GM11168 (cell line): ENCODE data around the gene ABCF2.

Experiments
- in situ Hi-C: fragments of 300-500 bp; cut with MboI; formaldehyde crosslinking; loops from one replicate; pipeline ENCODE4 v1.12.0; 2022; ENCODE audit warnings: low sequenced_read_pairs; ENCODE audit not compliant: unreplicated experiment

ABCF2 gene

DNA sequence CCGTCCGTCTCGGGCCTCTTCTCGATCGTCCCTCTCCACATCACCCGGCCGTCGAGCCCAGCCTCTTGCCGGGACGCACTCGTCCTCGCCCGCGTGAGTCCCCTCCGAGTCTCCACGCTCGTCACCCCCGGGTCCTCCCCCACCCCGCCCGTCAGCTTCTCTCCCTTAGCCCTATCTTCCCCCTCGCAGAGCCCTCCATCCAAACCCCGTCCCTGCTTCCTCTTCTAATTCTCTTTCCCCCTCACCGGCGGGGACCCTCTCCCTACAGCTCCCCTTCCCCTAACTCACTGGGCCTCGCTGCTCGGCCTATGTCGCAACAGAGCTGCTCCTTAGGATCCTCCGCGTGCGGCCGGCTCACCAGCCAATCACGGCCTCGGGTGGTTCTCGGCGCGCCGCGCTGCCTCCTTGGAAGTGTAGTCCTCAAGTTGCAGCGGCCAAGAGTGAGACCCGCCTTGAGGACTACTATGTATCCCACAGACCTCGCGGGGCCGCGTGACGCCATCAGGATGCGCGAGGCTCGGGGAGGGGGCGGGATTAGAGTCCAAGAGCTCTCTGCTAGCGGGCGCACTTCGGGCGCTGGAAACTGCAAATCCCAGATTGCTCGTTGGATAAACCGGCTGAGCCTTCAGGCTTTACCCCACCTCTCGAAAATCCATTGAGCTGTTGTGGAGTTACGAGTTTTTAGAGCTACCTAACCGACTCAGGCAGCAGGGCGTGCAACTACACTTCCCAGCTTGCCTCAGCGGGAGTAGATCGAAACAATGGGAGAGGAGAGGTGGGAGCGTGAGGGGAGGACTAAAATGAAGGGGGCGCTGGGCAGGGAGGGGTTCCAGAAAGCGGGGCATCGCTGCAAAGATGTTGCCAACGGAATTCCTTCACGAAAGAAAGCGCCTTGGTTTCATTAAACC lies at the start of gene ABCF2:
ABCF2 (minus strand) TSS at position 331 of the 908 bp plus-strand sequence. CDS start 747 bp downstream, outside the sequence.
- in situ Hi-C loops, result no loop called here

DNA sequence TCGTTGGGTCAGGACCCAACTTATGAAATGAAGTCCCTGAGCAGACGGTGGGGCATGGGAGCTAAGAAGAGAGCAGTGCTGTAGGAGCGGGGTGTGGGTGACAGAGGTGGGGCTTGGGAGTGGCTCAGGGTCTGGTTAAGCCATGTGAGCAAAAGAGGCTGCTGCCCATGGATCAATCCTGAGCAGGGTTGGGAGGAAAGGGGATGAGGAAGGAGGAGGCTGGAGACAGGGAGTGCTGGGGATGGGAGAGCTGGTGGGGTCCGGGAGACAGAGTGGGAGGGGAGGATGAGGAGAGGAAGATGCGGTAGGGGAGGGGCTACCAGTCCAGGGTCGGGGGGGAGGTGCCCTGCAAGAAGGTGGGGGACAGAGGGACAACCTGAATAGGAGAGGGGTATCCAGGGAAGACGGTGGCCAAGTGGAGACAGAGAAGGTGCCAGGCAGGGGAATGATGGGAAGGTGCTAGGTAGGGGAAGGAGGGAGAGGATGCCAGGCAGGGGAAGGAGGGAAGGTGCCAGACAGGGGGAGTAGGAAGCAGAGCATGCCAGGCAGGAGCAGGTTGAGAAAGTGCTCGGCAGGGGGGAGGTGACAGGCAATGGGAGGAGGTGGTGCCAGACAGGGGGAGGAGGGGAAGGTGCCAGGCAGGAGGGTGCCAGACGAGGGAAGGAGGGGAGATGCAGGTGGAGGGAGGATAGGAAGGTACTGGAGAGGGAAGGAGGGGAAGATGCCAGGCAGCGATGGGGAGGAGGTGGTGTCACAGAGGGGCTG lies 49.0 kb upstream of the ABCF2 start:
- in situ Hi-C loops, result no loop called here

DNA sequence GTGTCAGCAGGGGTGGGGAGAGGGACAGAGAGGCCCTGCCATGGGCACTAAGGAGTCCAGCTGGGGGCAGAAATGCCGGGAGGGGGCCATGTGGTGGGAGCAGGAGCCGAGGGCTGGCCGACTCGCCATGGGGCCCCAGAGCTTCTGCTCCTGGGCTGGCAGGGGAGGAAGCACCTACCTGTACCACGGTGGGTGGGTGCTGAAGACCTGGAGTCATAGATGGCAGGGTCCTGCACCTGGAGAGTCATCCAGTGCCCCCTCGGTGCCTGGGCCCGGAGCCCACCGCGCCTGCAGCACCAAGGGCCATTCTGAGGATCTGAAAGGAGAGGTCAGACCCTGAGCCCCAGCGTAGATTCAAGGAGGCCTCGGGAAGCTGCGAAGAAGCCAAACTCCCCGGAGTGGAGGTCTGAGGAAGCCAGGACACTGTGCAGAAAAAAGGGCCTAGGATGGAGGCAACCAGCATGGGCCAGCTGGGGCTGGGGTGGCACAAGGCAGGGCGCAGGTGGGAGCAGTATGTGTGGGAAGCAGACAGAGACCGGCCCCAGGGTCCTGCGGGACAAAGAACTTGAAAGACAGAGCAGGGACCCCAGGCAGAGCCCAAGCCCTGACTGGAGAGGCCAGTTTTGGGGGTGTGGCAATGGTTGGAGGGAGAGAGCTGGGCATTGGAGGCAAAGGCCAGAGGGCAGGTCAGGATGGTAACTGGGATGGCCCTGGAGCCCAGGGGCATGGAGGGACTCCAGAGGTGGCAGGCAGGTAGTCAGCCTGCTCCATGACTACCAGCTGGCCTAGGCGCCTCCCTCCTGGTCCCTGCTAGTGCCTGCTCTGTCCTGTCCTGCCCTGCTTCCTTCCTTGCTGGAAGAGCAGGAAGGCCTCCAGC lies 48.2 kb upstream of the ABCF2 start:
- in situ Hi-C loops, result no loop called here

DNA sequence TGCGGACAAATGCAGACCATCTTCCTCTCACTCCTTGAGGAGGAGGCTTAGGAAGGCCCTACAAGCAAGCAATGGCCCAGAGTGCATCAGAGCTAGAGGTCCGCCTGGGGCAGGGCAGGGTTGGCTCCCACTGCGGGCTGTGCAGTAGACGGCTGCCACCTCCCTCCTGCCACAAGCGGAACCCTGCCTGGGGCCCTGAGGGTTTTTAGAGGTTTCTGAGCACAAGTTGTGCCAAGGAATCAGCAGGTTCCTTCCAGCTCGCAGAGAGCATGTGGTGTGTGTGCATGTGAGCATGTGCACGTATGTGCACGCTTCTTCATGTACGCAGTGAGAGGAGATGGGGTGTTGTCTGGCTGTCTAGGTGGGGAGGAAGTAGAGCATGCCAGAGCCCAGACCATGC lies 47.4 kb upstream of the ABCF2 start:
- in situ Hi-C loops, result no loop called here

DNA sequence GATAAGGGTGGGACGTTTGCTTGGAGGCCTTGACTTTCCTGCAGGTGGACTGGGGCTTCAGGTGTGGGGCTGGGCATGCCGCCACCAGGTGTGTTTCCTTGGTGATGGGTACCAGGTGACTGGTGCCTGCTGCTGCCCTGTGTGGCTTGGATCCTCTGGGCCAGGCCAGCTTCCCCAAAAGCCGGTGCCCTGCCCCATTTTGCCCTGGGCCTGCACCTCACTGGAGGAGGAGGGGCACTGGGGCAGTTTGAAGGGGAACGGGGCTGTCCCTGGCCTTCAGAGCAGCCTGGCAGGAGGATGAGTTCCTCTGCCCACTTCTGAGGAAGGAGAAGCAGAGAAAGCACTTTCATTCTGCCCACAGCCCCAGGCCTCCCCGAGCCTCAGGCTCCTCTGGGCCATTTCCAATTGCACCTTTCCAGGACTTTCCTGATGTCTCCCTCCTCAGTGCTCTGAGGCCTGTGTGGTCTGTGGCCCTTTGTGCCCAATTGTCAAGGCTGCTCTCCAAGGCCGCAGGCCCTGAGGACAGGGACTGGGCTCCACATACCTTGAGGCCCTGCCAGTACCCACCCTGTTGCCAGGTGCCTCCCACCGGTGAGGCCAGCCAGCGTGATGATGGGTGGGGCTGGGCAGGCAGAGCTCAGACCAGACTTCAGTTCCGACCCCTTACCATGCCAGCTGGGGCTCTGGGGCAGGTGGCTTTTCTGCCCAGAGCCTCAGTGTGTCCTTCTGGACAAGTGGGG lies 46.8 kb upstream of the ABCF2 start:
- in situ Hi-C loops, result no loop called here

DNA sequence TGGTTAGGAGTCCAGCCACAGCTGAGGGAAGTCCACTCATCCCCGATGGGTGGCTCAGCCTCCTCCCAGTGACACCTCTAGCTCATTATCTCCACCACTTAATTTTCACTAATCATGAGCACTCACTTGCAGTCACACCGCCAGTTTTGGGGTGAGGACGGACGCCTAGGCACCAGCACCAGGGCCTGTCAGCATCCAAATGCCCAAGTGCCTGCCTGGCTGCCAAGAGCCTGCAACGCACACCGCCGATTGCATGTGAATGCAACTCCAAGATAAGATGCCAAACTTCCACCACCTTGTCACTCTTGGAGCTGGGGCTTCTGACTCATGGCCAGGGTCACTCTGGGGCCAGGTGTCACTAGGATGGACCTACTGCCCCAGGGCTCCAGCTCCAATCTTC lies 45.9 kb upstream of the ABCF2 start:
- in situ Hi-C loops, result no loop called here

DNA sequence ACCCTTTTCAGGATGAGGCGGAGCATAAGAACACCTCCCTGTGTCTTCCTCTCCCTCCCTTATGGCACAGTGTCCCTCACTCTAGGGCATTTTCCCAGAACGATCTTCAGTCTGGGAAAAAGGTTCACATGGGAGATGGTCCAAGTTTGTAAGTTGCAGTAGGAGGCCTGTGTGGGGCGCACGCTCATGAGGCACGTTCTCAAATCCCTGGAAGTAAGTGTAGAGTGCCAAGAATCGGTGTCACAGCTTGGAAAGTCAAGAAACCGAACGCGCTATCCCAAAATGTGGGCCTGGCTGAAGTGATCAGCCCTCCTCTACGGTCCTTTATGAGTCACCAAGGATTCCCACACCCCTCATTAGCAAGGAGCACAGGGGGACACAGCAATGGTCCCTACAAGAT lies 45.4 kb upstream of the ABCF2 start:
- in situ Hi-C loops, result no loop called here

DNA sequence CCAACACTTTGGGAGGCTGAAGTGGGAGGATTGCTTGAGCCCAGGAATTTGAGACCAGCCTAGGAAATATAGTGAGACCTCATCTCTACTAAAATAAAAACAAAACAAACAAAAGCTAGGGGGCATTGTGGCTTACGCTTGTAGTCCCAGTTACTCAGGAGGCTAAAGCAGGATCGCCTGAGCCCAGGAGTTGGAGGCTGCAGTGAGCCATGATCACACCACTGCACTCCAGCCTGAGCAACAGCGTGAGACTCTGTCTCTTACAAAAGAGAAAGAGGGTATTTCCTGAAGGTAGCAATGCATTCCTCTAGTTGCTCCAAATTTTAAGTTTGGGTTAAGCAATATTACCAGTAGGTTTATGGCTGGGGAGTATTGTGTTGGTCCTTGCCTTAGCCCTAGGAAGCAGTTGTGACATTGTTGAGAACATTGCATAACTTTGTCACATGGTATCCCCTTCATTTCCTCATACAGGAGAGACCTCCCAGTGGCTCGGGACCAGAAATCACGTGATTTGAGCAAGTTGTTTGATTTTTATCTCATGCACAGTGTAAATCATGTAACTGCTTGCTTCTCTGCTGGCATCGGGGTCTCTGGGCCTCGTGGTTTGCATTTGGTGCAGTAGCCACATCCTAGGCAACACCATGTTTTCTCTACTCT lies 44.8 kb upstream of the ABCF2 start:
- in situ Hi-C loops, result no loop called here

DNA sequence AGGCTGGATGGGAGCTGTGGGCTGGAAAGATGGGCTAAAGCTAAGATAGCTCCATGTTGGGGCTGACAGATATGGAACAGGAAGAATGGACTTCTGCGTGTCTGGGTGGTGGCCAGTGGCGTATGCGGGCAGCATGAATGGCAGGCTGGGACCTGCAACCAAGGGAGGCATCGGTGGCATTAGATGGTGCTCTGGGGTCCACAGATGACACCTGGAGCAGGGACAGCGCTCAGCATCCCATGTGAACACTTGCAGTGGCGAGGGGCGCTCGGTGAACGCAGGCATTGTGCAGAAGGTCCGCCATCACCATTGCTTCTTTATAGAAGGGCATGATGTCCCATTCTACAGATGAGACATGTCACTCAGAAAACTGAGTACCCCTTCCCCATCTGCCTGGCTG lies 42.5 kb upstream of the ABCF2 start:
- in situ Hi-C loops, result no loop called here

DNA sequence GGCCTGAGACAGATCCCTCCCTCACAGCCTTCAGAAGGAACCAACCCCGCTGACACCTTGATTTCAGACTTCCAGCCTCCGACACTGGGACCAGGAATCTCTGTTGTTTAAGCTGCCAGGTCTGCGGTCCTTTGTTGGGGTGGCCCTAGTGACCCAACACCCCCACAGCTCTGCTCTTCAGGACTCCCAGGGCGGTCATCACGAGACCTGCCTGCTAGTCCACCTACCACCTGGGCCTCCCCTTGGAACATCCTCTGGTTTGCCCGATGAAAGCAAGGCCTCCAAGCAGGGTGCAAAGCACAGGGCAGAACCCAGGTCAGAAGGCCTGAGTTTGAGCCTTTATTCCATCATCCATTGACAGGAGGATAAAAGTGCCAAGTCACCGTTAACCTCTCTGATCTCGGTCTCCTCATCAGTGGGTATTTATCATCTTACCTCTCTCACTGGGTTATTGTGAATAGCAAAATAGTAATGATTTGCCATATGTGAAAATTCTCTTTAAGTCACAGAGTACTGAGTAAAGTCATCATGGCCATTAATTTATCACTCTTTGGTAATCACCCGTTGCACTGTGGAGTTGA lies 38.4 kb upstream of the ABCF2 start:
- in situ Hi-C loops, result no loop called here

DNA sequence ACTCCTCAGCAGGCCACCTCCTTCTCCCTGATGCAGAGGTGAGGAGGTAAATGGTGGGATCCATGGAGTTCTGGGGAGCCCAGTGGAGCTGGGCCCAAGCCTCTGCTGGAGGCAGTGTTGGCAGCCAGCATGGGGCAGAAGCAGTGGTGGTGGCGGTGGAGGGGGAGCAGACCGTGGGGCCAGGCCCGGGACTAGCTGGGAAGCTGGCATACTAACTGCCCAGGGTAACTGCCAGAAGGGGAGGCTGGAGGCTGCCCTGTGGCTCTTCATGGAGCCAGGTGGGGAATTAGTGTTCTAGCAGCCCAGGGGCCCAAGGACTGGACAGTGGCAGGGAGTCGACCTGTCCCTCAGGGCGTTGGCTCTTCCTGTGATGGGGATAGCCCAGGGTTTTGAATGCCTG lies 37.6 kb upstream of the ABCF2 start:
- in situ Hi-C loops, result no loop called here

DNA sequence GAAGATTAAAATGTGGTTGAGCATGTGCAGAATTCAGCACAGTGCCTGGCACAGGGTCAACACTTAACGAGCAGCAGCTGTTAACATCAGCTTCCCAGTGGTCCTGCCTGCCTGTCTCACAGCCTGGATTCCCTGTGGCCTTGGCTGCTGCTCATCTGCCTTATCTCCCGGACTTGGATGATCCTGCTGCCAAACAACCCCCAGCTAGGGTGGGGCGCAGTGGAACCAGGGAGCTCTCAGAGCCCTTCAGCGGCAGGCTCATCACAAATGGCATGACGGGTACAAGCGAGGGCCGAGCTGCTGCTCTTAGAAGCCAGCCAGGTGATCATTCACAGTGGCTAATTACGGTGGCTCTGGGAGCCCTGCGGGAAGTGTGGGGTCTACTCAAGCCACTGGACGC lies 34.5 kb upstream of the ABCF2 start:
- in situ Hi-C loops, result no loop called here

DNA sequence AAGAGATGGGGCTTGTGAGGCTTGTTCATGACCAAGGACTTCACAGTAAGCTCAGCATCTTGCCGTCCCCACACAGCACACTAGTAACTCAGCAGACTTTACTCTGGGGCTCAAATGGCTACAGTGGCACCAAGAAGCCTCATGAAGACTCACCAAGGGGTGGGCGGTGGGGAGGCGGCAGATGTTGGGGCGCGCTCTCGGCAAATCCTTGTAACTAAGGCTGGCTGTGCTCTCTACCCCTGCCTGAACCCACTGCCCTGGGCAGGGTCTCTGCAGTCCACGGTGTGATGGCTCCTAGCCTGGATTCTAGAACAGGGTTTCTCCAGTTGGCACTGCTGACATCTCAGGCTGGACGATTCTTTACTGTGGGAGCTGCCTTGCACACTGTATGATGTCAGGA lies 33.9 kb upstream of the ABCF2 start:
- in situ Hi-C loops, result no loop called here

DNA sequence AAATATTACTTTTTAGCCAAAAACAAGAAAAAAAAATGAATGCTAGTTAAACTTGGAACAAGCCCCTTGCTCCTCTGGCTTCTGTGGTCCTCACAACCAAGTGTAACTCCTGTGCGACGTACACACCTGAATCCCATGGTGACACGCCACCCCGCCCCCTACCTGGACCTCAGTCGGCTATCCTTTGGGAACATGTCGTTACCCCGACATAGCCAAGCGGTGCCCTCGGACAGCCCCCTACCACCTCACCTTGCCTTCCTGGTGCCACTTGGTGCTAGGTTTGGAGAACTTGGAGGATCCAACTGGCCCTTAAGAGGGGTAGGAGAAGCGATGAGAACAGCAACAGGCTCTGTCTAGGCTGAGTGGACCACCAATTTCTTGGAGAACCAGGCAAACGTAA lies 33.5 kb upstream of the ABCF2 start:
- in situ Hi-C loops, result no loop called here

DNA sequence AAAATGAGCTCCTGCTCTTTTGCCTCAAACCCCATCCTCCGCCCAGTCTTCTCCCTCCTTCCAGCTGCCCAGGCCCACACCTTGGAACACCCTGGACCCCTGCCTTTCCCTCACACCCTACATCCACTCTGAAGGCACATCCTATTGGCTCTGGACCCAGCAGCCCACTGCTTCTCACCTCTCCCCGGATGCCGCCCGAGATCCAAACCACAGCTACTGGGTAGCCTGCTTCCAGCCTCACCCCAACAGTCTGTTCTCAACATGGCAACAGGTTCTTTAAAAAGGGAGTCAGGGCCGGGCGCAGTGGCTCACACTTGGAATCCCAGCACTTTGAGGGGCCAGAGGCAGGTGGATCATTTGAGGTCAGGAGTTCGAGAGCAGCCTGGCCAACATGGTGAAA lies 31.0 kb upstream of the ABCF2 start:
- in situ Hi-C loops, result no loop called here

DNA sequence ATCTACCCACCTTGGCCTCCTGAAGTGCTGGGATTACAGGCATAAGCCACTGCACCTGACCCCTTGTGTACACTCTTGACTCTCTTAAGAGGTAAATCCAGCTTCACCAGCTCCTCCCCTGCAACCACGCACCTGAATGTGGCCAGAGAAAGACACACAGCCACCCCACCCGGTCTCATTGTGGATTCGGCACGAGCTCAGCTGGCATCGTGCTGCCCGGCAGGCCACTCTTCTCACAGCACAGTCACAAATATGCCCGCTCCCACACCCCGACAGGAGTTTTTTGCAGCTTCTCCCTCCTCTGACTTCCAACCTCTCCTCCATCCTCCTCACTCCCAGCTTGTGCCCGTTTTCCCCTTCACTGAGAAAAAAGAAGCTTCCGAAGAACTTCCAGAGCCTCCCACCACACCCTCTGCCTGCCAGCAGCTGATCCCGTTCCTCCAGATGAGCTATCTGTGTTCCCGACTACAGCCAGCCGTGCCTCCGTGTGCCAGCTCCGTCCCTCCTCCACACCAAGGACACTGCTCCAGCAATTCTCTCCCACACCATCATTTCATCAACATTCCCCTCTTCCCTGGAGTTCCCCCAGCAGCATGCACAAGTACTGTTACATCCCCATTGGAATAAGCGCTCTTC lies 29.5 kb upstream of the ABCF2 start:
- in situ Hi-C loops, result no loop called here

DNA sequence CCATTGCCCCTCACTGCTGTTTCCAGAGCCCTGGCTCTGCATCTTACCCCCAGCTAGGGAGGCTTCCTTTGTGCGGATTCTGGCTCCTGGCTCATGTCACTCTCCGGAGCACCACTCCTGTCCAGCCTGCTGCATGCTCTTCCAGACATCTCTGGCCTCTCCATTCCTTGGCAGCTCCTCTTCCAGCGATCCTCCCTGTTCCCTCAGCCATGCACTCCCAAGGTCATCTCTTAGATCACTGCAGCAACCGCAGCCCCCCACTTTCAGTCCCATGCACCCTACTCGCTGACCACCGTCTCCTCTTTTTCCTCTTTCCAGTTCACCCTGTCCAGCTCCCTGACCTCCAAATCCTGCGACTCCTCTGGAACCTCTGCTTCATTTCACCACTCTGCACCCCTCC lies 28.4 kb upstream of the ABCF2 start:
- in situ Hi-C loops, result no loop called here

DNA sequence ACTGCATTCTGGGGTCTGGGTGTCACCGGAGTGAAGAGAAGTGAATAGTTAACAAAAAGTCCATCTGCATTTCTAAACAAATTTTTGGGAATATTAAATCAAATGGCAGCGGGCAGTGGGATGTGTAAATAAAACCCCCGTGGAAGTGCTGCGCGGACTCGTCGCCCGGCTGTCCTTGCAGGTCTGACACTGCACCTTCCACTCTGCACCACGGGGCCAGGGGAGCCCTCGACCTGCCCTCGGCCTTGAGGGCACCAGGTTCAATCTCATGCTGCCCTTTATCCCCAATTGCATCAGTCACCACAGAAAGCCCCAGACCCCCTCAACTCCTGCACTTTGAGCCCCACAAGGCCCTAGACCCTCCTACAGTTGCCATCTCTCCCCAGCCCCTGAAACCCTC lies 27.8 kb upstream of the ABCF2 start:
- in situ Hi-C loops, result no loop called here

DNA sequence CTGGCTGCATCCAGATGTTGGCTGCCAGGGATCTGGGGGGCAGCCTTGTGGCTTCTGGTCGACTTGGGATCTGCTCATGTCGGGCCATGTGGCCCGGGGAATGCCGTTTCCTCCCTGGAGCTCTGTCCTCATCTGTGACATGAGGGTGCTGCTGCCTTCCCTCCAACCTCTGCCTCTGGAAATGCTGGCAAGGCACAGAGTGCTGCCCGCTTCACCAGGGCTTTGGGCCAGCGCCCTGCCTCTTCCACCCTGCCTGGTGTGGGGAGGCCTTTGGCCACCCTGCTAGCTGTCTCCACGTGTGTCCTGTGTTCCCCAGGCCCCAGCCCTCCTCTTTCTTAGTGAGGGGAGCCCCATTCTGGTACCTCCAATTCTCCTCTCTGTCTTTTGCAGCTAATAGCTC lies 27.3 kb upstream of the ABCF2 start:
- in situ Hi-C loops, result no loop called here
